GM18870 (cell line): Measurements from ENCODE around the gene RNF128.

Source experiments
- ATAC-seq: cut with Tn5 transposase; IDR thresholded peaks from one replicate; pipeline ENCODE4 v1.9.1; 2021; ENCODE audit warnings: moderate library complexity; ENCODE audit not compliant: unreplicated experiment

Gene RNF128, protein sequence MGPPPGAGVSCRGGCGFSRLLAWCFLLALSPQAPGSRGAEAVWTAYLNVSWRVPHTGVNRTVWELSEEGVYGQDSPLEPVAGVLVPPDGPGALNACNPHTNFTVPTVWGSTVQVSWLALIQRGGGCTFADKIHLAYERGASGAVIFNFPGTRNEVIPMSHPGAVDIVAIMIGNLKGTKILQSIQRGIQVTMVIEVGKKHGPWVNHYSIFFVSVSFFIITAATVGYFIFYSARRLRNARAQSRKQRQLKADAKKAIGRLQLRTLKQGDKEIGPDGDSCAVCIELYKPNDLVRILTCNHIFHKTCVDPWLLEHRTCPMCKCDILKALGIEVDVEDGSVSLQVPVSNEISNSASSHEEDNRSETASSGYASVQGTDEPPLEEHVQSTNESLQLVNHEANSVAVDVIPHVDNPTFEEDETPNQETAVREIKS

DNA sequence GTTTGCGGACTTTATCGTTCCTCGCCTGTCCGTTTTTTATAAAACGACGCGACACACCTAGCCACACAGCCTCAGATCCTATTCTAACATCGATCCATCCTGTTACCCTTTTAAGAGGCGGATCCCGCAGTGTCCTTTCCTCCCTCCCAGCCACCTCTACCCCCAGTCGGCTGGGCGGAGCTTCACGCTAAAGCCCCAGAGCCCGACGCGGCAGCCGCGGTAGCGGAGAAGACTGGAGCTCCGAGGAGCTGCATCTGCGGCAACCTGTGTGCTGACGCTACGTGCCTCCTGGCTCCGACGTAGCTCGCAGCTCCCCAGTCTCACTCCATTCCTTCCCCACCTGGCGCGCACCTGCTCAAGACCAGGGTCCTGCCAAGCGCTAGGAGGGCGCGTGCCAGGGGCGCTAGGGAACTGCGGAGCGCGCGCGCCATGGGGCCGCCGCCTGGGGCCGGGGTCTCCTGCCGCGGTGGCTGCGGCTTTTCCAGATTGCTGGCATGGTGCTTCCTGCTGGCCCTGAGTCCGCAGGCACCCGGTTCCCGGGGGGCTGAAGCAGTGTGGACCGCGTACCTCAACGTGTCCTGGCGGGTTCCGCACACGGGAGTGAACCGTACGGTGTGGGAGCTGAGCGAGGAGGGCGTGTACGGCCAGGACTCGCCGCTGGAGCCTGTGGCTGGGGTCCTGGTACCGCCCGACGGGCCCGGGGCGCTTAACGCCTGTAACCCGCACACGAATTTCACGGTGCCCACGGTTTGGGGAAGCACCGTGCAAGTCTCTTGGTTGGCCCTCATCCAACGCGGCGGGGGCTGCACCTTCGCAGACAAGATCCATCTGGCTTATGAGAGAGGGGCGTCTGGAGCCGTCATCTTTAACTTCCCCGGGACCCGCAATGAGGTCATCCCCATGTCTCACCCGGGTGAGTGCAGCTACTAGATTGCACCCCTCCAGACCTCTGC lies at the start of gene RNF128:
Gene RNF128 (plus strand): TSS at position 217 of the 953 bp plus-strand sequence. CDS start 213 bp downstream, at position 430.
- no peak for ATAC-seq

DNA sequence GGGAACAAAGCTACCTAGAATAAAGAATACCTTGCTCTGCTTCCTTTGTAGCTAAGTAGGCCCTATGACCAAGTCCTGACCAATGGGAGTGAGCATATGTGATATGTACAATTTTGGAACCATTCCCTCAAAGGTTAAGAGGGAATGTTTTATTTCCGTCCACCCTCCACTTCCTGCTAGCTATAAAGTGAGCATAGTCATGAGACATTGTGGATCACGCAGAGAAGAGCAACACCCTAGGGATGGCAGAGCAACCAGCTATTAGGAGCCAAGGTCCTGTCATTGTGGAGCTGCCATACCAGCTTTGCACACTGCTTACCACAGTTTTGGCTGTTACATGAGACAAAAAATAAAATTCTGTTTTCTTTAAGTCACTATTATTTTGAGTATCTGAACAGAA lies 45.8 kb upstream of the RNF128 start:
- ATAC-seq = no peak

DNA sequence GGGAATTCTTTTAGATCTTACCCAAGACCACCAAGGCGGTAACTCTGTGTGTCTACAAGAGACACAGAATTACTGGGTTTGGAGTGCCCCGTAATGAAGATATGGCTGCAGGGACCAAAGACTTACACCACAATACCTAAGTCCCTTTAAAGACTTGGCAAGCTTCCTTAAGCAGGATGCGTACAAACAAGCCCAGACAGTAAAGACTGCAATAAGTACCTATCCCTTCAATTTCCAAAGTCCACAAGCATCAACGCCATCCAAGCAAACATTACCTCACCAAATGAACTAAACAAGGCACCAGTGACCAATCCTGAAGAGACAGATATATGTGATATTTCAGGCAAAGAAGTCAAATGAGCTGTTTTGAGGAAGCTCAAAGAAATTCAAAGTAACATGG lies 42.3 kb upstream of the RNF128 start:
- ATAC-seq = no peak

DNA sequence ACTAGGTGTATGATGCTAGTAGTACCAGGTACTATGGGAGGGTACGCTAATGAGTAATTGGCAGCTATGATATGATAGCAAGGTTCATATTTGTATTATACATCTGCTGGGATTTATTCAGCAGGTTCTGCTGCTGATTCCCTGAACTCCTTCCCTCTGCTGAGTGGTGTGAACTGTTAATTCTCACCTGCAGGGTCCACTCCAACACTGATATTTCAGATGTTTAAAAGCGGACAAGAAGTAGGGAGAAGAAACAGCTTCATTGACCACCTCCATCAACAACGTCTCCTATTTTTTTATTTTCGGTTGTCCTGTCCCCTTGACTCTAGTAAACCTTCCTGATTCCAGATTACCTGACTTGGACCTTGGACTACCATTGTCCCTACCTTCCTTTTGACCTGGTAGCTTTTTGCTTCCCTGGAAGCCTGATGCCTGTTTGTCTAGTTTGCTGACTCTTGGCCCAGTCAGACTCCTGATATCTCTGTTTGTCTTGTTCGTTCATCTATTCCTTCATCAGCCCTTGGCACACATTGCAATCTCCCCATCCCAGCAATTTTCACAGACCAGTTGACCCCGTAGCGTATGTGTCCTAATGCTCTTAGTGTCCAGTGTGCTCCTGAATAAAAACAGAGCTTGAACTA lies 34.0 kb upstream of the RNF128 start:
- no peak for ATAC-seq

DNA sequence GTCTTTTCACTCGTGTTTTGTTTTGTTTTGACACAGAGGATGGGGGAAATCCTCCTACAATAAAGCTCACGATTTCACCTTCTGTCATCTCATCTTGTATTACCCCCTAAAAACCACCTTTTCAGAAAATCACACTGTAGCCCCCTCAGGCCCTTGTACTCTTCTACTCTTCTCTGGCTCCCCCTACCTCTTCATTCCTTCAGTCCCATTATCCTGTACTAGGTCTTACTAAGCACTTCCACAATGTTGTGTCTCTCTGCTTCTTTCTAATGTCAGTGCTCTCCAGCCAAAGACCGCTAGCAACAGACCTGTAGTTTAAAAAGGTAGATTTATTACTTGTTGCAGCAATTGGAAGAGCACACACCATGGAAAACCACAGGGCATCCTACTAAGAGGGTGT lies 30.0 kb upstream of the RNF128 start:
- ATAC-seq = no peak

DNA sequence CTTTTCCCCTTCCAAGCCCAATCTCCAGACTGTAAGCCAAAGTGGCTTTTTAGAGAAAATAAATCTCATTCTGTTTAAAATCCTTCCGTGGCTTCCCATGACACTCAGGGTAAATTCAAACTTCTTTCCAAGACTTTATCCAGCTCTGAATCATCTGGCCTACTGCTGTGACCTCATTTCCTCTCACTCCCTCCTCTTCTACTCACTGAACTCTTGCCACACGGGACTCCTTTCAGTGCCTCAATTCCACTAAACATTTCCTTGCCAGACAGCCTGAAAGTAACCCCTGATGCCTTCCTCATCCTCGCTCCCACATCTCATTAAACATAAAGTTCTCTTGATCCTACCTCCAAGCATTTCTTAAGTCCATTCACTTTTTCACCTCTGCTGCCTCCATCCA lies 27.8 kb upstream of the RNF128 start:
- ATAC-seq = no peak

DNA sequence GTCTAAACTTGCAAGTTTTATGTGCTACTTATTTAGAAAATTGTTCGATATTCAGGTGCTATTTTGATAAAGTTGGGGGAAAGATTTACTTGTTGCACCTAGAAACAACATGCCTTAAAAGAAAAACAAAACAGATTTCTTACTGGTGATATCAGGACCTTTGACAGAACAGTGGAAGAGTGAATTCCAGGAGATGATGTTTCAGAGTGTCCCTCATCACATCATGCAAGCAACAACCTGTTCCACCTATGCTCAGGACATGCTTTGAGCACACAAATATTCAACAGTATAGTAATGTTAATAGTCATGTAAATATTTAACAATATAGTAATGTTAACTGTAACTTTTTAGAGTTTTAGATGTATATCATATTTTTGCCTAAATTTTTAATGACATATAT lies 23.9 kb upstream of the RNF128 start:
- no peak for ATAC-seq

DNA sequence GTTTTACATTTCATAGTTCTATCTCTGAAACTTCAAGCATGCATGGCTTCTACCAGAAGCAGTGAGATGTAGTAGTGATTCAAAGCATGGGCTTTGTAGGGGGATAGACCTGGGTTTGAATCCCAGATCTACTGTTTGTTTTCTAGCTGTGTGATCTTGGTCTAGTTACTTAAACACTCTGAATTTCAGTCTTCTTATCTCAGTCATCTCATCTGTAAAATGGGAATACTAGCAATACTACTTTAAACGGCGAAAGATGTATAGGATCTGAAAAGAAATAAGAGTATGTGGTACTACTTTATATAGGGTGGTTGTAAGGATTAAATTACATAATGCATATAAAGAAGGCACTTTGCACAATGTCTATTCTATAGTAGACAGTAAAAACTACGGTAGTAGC lies 20.0 kb upstream of the RNF128 start:
- no peak for ATAC-seq

DNA sequence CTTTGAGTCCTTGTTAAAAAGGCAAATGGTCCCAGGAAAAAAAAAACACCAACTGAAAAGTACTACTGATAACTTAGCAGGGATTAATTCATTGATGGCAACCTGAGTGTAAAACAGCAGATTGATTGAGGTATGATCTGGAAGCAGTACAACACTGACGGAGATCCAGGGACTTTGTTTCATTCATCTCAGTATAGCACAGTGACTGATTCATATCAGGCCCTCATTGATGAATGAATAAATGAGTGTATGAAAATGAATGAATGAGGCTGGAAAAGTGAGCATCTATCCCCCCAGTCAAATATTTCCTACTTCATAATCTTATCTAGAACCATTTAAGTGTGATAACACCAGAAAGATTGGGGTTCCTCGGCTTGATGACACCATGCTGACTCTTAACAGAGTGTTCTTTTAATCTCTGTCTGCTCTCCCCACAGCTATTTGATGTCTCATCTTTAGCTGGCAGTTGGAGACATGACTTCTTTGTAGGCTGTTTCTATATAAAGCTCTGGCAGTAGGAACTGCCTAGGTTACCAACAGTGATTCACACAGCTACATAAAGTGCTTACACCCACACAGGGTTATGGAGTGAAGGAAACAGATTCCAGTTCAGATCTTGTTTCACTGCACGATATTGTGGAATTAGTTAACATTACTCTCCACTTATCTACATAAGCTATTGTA lies 18.6 kb upstream of the RNF128 start:
- no peak for ATAC-seq

DNA sequence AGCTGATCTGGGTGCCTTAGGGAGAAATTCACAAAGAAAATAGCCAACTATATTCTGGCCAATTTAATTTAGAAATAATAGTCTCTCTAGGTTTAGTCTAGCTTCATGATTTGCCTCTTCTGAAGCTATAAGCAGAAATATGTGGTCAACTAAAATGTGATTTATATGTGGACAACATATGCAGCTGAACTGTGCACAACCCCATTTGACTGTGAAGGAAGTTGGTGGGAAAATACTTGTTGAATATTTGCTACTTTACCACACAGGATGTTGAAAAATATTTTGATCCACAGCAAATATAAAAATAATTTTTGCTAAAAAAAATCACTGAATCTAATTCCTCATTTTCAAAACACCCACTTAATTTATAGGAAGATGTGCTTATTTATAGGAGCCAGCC lies 15.7 kb upstream of the RNF128 start:
- ATAC-seq = no peak

DNA sequence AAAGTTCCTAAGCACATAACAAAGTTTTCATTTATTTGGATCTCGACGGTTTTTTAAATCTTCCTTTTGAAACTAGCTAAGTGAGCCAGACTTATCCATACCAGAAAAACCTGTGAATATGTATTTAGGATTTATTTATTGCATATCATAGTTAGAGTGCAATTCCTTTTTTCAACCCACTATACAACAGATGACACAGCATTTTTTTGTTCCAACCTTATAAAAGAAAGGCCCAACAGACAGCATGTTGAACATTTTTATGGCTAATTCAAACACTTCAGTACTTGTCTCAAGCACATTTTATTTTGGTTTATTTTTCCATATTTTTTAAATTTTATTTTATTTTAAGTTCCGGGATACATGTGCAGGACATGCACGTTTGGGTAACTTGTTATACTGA lies 15.1 kb upstream of the RNF128 start:
- ATAC-seq = no peak

DNA sequence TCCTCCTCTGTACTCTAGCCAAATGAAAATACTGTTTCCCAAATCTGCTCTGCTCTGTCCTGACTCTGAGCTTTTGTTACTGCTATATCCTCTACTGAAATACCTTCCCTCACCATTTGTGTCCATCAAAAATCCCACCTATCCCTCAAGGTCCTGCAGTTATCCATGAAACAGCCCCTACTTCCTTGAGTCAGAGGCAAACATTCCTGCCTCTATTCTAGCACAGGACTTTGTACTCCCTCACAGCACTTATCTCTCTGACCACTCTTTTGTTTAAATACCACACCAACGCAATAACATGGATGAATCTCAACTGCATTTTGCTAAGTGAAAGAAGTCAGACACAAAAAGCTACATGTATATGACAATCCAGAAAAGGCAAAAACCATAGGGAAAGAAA lies 10.5 kb upstream of the RNF128 start:
- ATAC-seq = no peak

DNA sequence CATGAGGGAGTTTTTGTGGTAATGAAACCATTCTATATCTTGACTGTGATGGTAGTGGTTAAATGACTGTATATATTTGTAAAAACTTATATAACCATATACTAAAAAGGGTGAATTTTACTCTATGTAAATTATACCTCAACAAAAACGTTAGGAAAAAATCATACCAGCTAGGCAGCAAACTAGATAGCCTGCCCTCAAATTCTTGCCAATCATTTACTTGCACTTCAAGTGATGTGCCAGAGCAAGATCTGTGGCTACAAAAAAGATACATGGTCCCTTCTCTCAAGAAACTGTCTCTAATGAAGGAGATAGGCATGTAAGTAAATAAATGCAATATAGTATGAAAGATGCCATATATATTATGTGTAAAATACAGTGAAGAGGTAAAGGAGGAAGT lies 10.0 kb upstream of the RNF128 start:
- no peak for ATAC-seq

DNA sequence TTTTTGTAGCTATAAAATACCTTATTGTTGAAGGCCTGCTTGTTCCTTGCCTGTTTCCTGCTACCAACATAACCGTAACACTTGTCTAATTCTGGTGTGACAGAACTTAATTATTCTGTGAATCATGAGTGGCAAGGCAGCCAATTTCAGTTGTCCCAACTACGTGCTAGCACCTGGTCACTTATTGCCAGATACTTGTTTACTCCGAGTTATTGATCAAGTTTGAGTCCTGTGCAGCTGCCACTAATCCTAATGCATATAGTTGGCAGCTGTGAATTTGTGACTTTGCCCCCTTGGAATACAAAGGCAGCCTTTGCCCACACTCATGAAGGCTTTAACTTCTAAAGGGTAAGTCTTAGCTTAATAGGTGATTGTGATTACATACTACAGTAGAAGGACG lies 7.8 kb upstream of the RNF128 start:
- ATAC-seq = no peak

DNA sequence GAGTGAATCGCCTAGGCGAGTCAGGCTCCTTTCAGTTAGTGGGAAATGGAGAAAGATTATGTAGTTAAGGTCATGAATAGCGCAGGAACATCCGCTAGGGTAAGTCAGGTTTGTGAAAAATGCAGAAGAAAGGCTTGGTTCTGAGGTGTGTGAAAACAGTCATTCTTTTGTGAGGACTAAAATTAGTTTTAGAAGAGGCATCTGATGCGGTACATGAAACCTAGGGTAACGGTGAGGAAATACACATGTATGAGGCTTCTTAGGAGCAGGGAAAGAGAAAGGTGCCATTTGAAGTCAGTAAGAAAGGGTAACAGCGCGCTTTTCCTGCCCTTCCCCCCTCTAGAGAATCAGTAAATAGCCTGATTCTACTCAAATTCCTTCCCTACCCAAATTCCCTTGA lies 570 bp upstream of the RNF128 start:
- no peak for ATAC-seq

DNA sequence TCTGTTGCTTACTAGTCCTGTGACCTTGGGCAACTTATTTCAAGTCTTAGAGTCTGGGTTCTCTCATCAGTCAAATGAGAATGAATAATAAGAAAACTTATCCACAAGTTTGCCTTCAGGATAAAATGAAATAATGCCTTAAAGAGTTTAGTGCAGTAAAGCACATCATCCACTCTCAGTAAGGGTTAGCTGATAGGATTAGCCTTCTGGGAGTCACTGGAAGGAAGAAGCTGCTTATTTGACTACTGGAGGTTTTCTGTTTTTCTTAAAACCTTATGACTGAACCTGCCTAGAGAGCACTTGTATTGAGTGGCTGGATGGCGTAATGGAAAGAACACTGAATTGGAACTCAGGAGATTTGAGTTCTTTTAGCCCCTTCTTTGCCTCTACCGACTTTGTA lies 1.8 kb downstream of the RNF128 start:
- no peak for ATAC-seq

DNA sequence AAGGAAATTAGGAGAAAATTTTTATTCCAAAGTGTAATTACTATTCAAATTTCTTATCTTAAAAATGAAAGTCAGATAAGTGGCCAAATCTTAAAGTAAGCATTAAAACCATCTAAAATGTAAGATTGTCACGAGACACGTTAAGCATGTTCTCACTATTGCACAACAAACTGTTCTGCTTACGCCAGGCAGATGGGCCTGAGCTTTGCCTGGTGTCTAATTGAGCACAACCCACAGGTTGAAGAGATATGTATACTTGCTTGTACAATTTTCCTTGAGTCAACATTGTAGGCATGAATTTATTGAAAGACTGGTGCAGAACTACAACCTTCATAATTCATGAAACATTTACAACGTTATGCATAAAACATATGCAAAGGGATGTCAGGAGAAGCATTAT lies 3.9 kb downstream of the RNF128 start:
- ATAC-seq = no peak

DNA sequence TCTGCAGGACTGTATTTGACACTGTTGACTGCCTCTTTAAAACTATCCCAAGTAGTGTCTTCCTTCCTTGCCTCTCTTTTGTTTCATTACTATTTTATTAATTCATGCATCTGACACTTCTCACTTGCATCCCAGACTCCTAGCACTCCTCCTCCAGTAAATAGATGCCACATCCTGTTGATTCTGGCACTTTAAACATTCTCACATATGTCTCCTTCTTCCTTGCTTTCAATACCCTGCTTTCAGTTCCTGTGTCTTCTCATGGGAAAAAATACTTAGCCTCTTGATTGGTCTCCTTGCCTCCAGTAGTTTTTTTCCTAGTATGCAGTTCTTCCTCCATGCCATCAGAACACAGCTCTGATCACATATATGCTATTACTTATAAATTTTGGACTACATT lies 5.1 kb downstream of the RNF128 start:
- no peak for ATAC-seq

DNA sequence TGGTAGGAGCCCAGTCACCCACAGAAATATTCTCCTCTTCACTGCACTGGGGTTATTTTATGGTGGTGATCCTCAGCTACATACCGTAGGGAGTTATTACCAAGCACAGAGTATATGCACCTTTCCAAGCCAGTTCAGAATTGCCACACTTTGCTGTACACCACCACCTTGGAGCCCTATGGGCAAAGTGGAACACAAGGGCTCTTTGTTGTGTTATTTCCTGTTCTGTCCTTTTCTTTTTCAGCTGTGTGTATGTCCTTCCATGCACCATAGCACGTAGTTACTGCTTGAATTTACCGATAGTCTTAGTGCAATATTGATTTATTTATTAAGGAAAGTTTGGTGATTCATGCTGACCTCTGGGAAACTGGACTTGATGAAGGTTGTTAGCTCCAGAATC lies 8.3 kb downstream of the RNF128 start:
- ATAC-seq = no peak

DNA sequence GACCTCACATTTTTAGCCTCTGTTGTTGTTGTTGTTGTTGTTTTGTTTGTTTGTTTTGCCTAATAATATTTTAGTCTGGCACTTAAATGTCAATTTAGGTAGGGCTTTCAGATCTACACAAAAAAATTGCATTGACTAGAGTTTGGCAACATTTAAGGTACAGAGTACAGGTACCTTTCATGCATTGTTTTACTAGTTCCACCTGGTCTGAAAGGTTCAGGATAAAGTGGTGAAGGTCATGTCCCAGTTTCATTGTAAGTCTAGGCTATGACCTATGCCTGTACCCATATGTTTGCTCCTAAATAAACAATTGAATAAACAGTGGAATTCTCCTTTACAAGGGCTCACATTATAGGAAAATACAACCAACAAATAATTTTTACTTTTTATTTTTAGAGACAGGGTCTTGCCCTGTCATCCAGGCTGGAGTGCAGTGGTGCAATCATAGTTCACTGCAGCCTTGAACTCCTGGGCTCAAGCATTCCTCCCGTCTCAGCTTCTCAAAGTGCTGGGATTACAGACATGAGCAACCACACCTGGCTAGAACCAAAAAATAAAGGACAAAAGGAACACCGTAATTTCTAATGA lies 13.8 kb downstream of the RNF128 start:
- no peak for ATAC-seq

DNA sequence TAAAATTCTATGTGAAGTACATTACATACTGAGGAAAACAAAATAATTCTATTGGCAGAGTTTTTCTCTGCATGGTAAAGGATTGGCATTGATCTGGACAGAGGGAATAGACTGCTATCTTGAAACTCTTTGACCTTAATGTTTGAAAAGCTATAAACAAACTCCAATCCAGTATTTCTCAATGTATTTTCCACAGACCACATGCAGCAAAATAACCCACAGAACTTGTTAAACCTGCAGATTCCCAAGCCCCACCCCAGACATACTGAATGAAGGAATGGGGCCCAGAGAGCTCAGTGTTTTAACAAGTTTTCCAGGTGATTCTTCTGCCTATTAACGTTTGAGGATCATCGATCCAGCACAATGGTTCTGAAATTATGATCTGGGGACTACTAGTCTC lies 15.7 kb downstream of the RNF128 start:
- no peak for ATAC-seq
